Tibial nerve (tissue), 4 donors: Measurements from ENCODE around the gene MDN1.

ENCODE experiments used
- CTCF ChIP-seq, 5 experiments: fragments of 200-600 bp in 3 of 5; fragments of 450-650 bp in 2 of 5; sonication (generic) in 3 of 5; IDR thresholded peaks; one replicate each; pipeline ENCODE4 v1.5.1; 2016 to 2019; ENCODE audit warnings: antibody characterized with exemption in 5 of 5, mild to moderate bottlenecking in 3 of 5, moderate library complexity in 2 of 5
- EP300 ChIP-seq, 2 donors: sonication (generic); formaldehyde crosslinking; IDR thresholded peaks; one replicate each; pipeline ENCODE4 v1.6.1; 2017; ENCODE audit warnings: antibody characterized with exemption in 2 of 2, mild to moderate bottlenecking in 1 of 2
- POLR2A ChIP-seq, 2 donors: fragments of 450-650 bp; IDR thresholded peaks; one replicate each; pipeline ENCODE4 v1.6.1; 2017; ENCODE audit warnings: antibody characterized with exemption in 2 of 2, mild to moderate bottlenecking in 2 of 2, moderate library complexity in 2 of 2

GRCh38 chr6:89858041-89858440 is 38.4 kb upstream of the MDN1 start:
- TF ChIP-seq CTCF (IDR thresholded peaks at IDR 0.05), result no peak
- TF ChIP-seq EP300 (IDR thresholded peaks at IDR 0.05), result no peak
- TF ChIP-seq POLR2A (IDR thresholded peaks at IDR 0.05), result no peak
